HUES48 (cell line): ENCODE data around the gene EFCAB8.

Experiments used
- H3K27ac ChIP-seq: one replicate; pipeline ENCODE4 v1.7.0; 2013; ENCODE audit warnings: low read depth, low read length, inconsistent platforms
- H3K27me3 ChIP-seq: 2 replicates; pipeline ENCODE4 v1.6.1; 2013; ENCODE audit warnings: mild to moderate bottlenecking, low read length; ENCODE audit not compliant: control insufficient read depth, insufficient read depth
- H3K36me3 ChIP-seq: 2 replicates; pipeline ENCODE4 v1.6.1; 2013; ENCODE audit warnings: low read length; ENCODE audit not compliant: control insufficient read depth, insufficient read depth
- H3K4me1 ChIP-seq: 2 replicates; pipeline ENCODE4 v1.6.1; 2013; ENCODE audit warnings: mild to moderate bottlenecking, low read length; ENCODE audit not compliant: control insufficient read depth, insufficient read depth
- H3K4me3 ChIP-seq: 2 replicates; pipeline ENCODE4 v1.5.1; 2013; ENCODE audit warnings: mild to moderate bottlenecking, low read depth, low read length
- H3K9ac ChIP-seq: 2 replicates; pipeline ENCODE4 v1.6.1; 2013; ENCODE audit warnings: mild to moderate bottlenecking, low read depth, low read length, moderate library complexity
- H3K9me3 ChIP-seq: 2 replicates; pipeline ENCODE4 v1.6.1; 2013; ENCODE audit warnings: low read length; ENCODE audit not compliant: control insufficient read depth, insufficient read depth

Gene EFCAB8

GRCh38 chr20:32828029-32828680 is 30.6 kb upstream of the EFCAB8 start:
- Histone ChIP-seq H3K27me3 (no peaks in the 10 kb centered on the region), H3K36me3 (peaks cover 66% of the 10 kb centered on the region), H3K9ac (no peak overlapping the region), H3K9me3 (no peaks in the 10 kb centered on the region), H3K4me1 (no peaks in the 10 kb centered on the region), H3K27ac (no peak overlapping the region), H3K4me3 (no peak overlapping the region)

DNA sequence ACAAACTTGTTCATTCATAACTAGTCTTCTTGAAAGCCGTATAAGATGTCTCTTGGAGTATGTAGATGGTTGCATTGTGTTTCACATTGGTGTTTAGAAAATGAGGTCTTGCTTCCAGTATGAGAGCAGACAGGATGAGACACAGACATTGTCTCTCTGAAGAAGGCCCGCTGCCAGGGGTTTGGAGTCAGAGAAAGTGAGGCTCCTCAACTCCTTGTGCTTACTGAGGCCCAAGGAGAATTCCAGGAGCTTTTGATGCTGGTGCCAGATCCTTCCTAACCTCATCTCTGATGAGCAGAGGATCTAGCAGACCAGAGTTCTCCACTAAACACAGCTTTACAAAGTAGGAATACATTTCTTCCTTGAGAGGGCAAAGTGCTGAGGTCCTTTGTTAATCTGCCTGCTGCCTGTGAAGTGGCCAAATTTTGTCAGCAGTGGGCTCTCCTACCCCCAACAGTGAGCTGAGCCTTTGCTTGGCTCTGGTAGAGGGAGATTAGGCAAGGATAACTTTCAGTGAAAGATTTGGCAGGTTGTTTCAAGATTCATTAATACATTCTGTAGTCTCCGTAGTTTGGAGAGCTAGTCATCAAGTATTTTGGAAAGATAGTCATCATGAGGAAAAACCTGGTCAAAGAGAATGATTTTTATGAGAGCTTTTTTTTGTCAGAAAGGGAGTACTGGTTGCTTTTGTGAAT is 29.3 kb upstream of the EFCAB8 start:
- Histone ChIP-seq H3K27me3 (no peaks in the 10 kb centered on the region), H3K9ac (no peak overlapping the region), H3K4me1 (no peaks in the 10 kb centered on the region), H3K4me3 (no peak overlapping the region), H3K9me3 (no peaks in the 10 kb centered on the region), H3K27ac (no peak overlapping the region), H3K36me3 (peaks cover 79% of the 10 kb centered on the region)

DNA sequence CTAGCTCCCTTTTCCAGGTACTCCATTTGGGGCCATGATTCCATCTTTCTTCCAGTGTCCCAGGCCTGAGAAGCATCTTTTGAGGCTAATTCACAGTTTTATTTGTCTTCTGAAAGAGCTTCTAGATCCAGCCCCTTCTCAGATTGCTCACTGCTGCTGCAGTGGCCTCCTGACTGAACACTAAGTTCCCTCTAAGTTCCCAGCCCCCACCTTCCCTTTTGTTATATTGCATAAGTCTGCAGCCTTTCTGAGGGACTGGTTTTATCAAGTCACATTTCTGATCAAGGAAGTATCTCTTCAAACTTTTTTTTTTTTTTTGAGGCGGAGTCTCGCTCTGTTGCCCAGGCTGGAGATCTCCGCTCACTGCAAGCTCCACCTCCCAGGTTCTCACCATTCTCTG is 28.3 kb upstream of the EFCAB8 start:
- Histone ChIP-seq H3K27me3 (no peaks in the 10 kb centered on the region), H3K27ac (no peak overlapping the region), H3K4me1 (no peaks in the 10 kb centered on the region), H3K36me3 (peaks cover 86% of the 10 kb centered on the region), H3K9me3 (no peaks in the 10 kb centered on the region), H3K4me3 (no peak overlapping the region), H3K9ac (no peak overlapping the region)

GRCh38 chr20:32831982-32832381 is 26.7 kb upstream of the EFCAB8 start:
- H3K36me3 ChIP-seq, result peaks cover 88% of the 10 kb centered on the region
- H3K27me3 ChIP-seq, result no peaks in the 10 kb centered on the region
- H3K4me3 ChIP-seq, result no peak overlapping the region
- no peak overlapping the region for H3K27ac ChIP-seq
- H3K9me3 ChIP-seq, result no peaks in the 10 kb centered on the region
- H3K9ac ChIP-seq, result no peak overlapping the region
- no peaks in the 10 kb centered on the region for H3K4me1 ChIP-seq

DNA sequence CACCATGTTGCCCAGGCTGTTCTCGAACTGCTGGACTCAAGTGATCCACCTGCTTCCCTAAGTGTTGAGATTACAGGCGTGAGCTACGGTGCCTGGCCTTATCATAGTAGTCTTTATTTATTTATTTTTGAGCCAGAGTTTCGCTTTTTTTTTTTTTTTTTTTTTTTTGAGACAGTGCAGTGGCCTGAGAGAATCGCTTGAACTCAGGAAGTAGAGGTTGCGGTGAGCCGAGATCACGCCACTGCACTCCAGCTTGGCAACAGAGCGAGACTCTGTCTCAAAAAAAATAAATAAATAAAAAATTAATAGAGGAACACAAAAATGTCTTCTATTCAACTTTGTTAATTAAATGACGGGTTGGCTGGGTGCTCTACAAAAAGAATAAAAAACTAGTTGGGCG is 26.1 kb upstream of the EFCAB8 start:
- no peak overlapping the region for H3K9ac ChIP-seq
- H3K36me3 ChIP-seq, result peaks cover 88% of the 10 kb centered on the region
- H3K9me3 ChIP-seq, result no peaks in the 10 kb centered on the region
- H3K27me3 ChIP-seq, result no peaks in the 10 kb centered on the region
- no peaks in the 10 kb centered on the region for H3K4me1 ChIP-seq
- H3K27ac ChIP-seq, result no peak overlapping the region
- H3K4me3 ChIP-seq, result no peak overlapping the region

DNA sequence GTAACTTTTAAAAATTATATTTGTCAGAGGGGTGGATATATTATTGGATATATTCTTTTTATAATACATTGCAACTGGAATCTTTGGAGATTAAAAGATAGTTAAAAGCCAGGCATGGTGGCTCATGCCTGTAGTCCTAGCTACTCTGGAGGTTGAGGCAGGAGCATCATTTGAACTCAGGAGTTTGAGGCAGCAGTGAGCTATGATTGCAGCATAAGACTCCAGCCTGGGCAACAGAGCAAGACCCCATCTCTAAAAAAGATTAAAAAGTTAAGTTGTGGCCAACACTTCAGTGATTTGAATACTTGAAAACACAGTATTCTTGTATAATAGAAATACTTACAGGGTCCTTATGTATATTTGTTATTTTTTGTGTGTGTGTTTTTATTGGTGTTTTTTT is 23.8 kb upstream of the EFCAB8 start:
- H3K4me1 ChIP-seq, result no peaks in the 10 kb centered on the region
- no peak overlapping the region for H3K9ac ChIP-seq
- no peak overlapping the region for H3K4me3 ChIP-seq
- H3K27me3 ChIP-seq, result no peaks in the 10 kb centered on the region
- H3K36me3 ChIP-seq, result peaks cover 89% of the 10 kb centered on the region
- no peak overlapping the region for H3K27ac ChIP-seq
- H3K9me3 ChIP-seq, result no peaks in the 10 kb centered on the region

GRCh38 chr20:32837157-32837556 is 21.6 kb upstream of the EFCAB8 start:
- H3K36me3 ChIP-seq, result peaks cover 90% of the 10 kb centered on the region
- H3K4me3 ChIP-seq, result no peak overlapping the region
- H3K27ac ChIP-seq, result no peak overlapping the region
- no peaks in the 10 kb centered on the region for H3K9me3 ChIP-seq
- no peaks in the 10 kb centered on the region for H3K27me3 ChIP-seq
- no peaks in the 10 kb centered on the region for H3K4me1 ChIP-seq
- H3K9ac ChIP-seq, result no peak overlapping the region

DNA sequence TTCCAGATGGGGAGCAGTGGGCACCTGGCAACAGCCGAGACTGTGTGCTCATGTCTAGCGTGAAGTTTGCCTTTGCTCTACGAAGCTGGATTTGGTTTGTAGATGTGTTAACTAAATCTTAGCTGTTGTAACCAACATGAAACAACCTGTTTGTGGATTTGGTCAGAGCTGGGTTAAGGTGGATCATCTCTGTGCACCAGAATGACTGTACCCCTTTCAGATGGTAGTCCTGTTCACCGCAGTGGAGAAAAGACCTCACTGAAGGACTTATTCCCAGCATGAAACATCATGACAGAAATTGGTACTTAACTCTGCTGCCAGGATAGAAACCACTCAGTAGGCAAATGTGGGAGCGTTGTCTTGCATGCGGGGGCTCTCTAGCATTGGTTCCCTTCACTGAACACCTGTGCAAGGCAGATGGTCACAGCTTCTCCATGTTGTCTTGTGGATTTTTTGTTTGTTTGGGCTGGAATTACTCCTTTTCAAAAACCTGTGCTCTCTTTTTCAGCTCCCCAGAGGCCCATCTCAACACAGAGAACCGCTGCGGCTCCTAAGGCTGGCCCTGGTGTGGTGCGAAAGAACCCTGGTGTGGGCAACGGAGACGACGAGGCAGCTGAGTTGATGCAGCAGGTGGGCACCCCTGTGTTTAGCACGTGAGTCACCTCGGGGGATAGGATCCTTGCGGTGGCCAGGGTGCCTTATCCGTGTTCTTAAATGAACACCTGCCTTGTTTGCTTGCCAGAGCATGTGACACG is 19.3 kb upstream of the EFCAB8 start:
- Histone ChIP-seq H3K4me3 (no peak overlapping the region), H3K9ac (no peak overlapping the region), H3K27me3 (no peaks in the 10 kb centered on the region), H3K4me1 (no peaks in the 10 kb centered on the region), H3K36me3 (peaks cover 89% of the 10 kb centered on the region), H3K9me3 (no peaks in the 10 kb centered on the region), H3K27ac (no peak overlapping the region)

GRCh38 chr20:32839982-32840285 is 18.8 kb upstream of the EFCAB8 start:
- H3K27me3 ChIP-seq, result no peaks in the 10 kb centered on the region
- no peak overlapping the region for H3K9ac ChIP-seq
- H3K36me3 ChIP-seq, result peaks cover 89% of the 10 kb centered on the region
- H3K4me1 ChIP-seq, result no peaks in the 10 kb centered on the region
- H3K4me3 ChIP-seq, result no peak overlapping the region
- no peak overlapping the region for H3K27ac ChIP-seq
- no peaks in the 10 kb centered on the region for H3K9me3 ChIP-seq

GRCh38 chr20:32841174-32841573 is 17.5 kb upstream of the EFCAB8 start:
- Histone ChIP-seq H3K9ac (no peak overlapping the region), H3K27me3 (no peaks in the 10 kb centered on the region), H3K4me3 (no peak overlapping the region), H3K4me1 (no peaks in the 10 kb centered on the region), H3K27ac (no peak overlapping the region), H3K36me3 (peaks cover 92% of the 10 kb centered on the region), H3K9me3 (no peaks in the 10 kb centered on the region)

GRCh38 chr20:32841632-32842031 is 17.1 kb upstream of the EFCAB8 start:
- Histone ChIP-seq H3K27me3 (no peaks in the 10 kb centered on the region), H3K4me1 (no peaks in the 10 kb centered on the region), H3K9ac (no peak overlapping the region), H3K4me3 (no peak overlapping the region), H3K9me3 (no peaks in the 10 kb centered on the region), H3K27ac (no peak overlapping the region), H3K36me3 (peaks cover 92% of the 10 kb centered on the region)
